Body of pancreas (tissue), 4 donors: ENCODE measurements around the gene GRIK4. TPM values are rescaled to one million over a fixed set of nuclear protein-coding genes. Genes with fewer than 3 reads are reported as not detected.

Experiments used
- ATAC-seq: fragments of 150-250 bp; one replicate; pipeline ENCODE4 v1.9.1; 2016
- DNase-seq, 4 donors: peaks; one replicate each; pipeline ENCODE4 v3.0.0-alpha.2; 2019
- H3K27ac ChIP-seq, 4 donors: fragments of 200-600 bp; sonication (generic); 1 replicate in 3 of 4; 2 replicates in 1 of 4; pipeline versions ENCODE4 v1.5.1 to v1.6.1; 2016 to 2019; ENCODE audit warnings: mild to moderate bottlenecking in 1 of 4, mixed read lengths in 1 of 4, moderate library complexity in 1 of 4
- H3K27me3 ChIP-seq, 2 donors: fragments of 200-600 bp; sonication (generic); one replicate each; pipeline ENCODE4 v1.6.0; 2016; ENCODE audit warnings: mild to moderate bottlenecking in 1 of 2
- H3K36me3 ChIP-seq, 2 donors: fragments of 200-600 bp; sonication (generic); replicated peaks in 1 of 2; 2 replicates each; pipeline ENCODE4 v1.5.1; 2016; ENCODE audit warnings: low read depth in 2 of 2; ENCODE audit not compliant: insufficient read depth in 1 of 2
- H3K4me1 ChIP-seq: fragments of 200-600 bp; sonication (generic); one replicate; pipeline ENCODE4 v1.6.0; 2016
- H3K4me3 ChIP-seq, 2 donors: fragments of 200-600 bp; sonication (generic); 1 replicate in 1 of 2; 2 replicates in 1 of 2; pipeline ENCODE4 v1.5.1; 2016 to 2019
- H3K9me3 ChIP-seq, 3 donors: fragments of 200-600 bp; sonication (generic); 1 replicate in 2 of 3; 2 replicates in 1 of 3; pipeline ENCODE4 v1.5.1; 2016
- POLR2A ChIP-seq, 3 donors: fragments of 450-650 bp; IDR thresholded peaks; one replicate each; pipeline ENCODE4 v1.6.1; 2016; ENCODE audit warnings: antibody characterized with exemption in 3 of 3, mild to moderate bottlenecking in 2 of 3
- WGBS, 2 donors: methylation state at CpG; one replicate each; pipeline ENCODE4 v1.1.5; 2017; 5-methylcytosine and 5-hydroxymethylcytosine counted together
- intact Hi-C: fragments of 100-400 bp; cut with DNase I; formaldehyde crosslinking; loops from one replicate; pipeline ENCODE4 v1.15.1; 2023
- total RNA-seq, 2 donors: library from RNA; depleted of rRNA; stranded (reverse); fragments of >200 nt; gene quantifications; one replicate each; pipeline ENCODE4 v1.1.0, GENCODE V29; 2016
- TF ChIP-seq, protein P1 (sequence below), 7 experiments: fragments of 450-650 bp in 4 of 7; fragments of 200-600 bp in 3 of 7; sonication (generic) in 3 of 7; IDR thresholded peaks; one replicate each; pipeline ENCODE4 v1.5.1; 2016 to 2019; ENCODE audit warnings: antibody characterized with exemption in 7 of 7

The GRIK4 gene
- total RNA-seq, 2 donors from 2014 or later = not detected

DNA sequence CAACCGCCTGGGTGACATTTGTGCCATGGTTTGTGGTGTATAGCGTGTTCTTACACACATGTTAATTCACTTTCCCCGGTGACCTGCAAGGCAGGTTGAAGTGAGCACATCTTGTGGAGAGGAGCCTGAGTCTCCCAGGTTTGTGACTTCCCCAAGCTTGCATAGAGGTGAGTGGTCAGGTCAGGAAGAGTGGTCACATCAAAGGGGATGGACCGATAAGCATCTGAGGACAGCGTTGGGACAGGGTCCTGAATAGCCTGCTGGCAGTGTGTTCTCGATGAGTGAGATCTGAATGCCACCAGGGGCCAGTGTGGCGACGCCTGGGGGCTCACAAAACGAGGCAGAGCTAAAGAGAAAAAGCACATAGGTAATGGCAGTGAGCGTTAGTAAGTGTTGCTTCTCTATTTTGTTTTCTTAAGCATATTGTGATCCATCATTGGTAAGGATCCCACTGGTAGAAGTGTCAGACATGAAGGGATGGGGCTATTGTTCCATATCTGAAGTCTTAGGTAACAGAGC, 154.6 kb downstream of the GRIK4 start:
- ATAC-seq = no peak
- DNase-seq = no peak
- intact Hi-C loops = loop anchor here (10.0 kb wide), 1 partner anchor 59 kb away; no protein-coding TSS in a partner anchor

DNA sequence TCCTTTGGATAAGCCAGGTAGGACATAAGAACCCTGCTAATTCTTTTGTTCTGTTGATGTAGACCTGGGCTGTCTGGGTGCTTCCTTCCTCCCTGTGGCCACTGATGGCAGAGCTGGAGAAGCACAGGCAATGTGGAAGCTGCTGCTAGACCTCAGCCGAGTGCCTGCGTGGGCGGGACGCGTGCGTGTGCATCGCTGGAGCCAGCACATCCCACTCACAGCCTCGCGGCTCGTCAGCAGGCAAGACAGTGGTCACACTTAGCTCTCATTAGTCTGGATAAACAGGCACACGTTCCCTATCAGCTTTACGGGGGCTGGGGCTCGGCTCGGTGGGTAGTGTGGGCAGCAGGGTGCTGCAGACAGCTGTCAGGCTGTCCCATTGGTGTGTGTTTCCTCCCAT, 155.7 kb downstream of the GRIK4 start:
- WGBS, 2 donors = 49% methylated on average over 14 of the region's 14 CpGs; no CpG with 5 or more reads in 1 of the 2 donors
- no peaks in the 10 kb centered on the region for H3K9me3 ChIP-seq
- H3K27me3 ChIP-seq = peaks cover 0 to 4% of the 10 kb centered on the region in 2 donors
- no peaks in the 10 kb centered on the region for H3K4me1 ChIP-seq
- no peaks in the 10 kb centered on the region for H3K36me3 ChIP-seq
- DNase-seq (peak in 1 of 4 donors; percentile 12), ATAC-seq (no peak)
- intact Hi-C loops = loop anchor here (10.0 kb wide), 1 partner anchor 58 kb away; no protein-coding TSS in a partner anchor
- H3K4me3 ChIP-seq = no peak overlapping the region
- no peak overlapping the region for H3K27ac ChIP-seq
- TF ChIP-seq, protein P1, sequence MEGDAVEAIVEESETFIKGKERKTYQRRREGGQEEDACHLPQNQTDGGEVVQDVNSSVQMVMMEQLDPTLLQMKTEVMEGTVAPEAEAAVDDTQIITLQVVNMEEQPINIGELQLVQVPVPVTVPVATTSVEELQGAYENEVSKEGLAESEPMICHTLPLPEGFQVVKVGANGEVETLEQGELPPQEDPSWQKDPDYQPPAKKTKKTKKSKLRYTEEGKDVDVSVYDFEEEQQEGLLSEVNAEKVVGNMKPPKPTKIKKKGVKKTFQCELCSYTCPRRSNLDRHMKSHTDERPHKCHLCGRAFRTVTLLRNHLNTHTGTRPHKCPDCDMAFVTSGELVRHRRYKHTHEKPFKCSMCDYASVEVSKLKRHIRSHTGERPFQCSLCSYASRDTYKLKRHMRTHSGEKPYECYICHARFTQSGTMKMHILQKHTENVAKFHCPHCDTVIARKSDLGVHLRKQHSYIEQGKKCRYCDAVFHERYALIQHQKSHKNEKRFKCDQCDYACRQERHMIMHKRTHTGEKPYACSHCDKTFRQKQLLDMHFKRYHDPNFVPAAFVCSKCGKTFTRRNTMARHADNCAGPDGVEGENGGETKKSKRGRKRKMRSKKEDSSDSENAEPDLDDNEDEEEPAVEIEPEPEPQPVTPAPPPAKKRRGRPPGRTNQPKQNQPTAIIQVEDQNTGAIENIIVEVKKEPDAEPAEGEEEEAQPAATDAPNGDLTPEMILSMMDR (IDR thresholded peaks at IDR 0.05) = no peak
- no peak for TF ChIP-seq POLR2A (IDR thresholded peaks at IDR 0.05)

More for the DNA sequence above, 154.6 kb downstream of the GRIK4 start:
- H3K36me3 ChIP-seq = no peaks in the 10 kb centered on the region
- TF ChIP-seq POLR2A (IDR thresholded peaks at IDR 0.05) = no peak
- TF ChIP-seq, protein P1 (IDR thresholded peaks at IDR 0.05) = no peak
- no peaks in the 10 kb centered on the region for H3K4me1 ChIP-seq
- H3K9me3 ChIP-seq = no peaks in the 10 kb centered on the region
- 51 to 57% methylated on average over 10 of the region's 10 CpGs for WGBS, 2 donors
- peaks cover 0 to 4% of the 10 kb centered on the region in 2 donors for H3K27me3 ChIP-seq
- no peak overlapping the region for H3K27ac ChIP-seq
- no peak overlapping the region for H3K4me3 ChIP-seq

- ATAC-seq = no peak
- Histone ChIP-seq H3K36me3 (no peaks in the 10 kb centered on the region), H3K27ac (no peak overlapping the region), H3K4me3 (no peak overlapping the region), H3K9me3 (no peaks in the 10 kb centered on the region), H3K27me3 (peaks cover 0 to 4% of the 10 kb centered on the region in 2 donors), H3K4me1 (no peaks in the 10 kb centered on the region)
- WGBS, 2 donors = 57 to 78% methylated on average over 1 of the region's 1 CpG
- intact Hi-C loops = loop anchor here (10.0 kb wide), 1 partner anchor 57 kb away; no protein-coding TSS in a partner anchor
- DNase-seq = no peak
- TF ChIP-seq, protein P1 (IDR thresholded peaks at IDR 0.05) = no peak
- no peak for TF ChIP-seq POLR2A (IDR thresholded peaks at IDR 0.05)
These were observed 156.4 kb downstream of the GRIK4 start for GRCh38 chr11:120667934-120668333.

DNA sequence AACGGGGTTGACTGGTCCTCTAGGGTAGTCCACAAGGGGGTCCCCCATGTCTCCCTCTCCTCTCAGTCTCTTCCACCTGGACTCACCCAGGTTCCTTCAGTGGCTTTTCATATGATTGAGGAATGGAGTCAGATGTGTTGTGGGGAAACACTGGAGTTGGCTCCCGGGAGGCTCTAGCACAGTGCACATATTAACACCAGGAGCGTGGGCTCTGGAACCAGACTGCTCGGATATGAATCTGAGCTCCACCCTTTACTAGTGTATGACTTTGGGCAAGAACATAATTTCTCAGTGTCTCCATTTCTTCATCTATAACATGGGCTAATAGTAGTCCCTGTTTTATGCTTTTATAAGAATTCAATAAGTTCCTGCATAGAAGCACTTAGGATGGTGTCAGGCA, 157.0 kb downstream of the GRIK4 start:
- no peaks in the 10 kb centered on the region for H3K9me3 ChIP-seq
- 59 to 60% methylated on average over 4 of the region's 4 CpGs for WGBS, 2 donors
- H3K36me3 ChIP-seq = no peaks in the 10 kb centered on the region
- peaks cover 0 to 4% of the 10 kb centered on the region in 2 donors for H3K27me3 ChIP-seq
- no peak for TF ChIP-seq POLR2A (IDR thresholded peaks at IDR 0.05)
- TF ChIP-seq, protein P1 (IDR thresholded peaks at IDR 0.05) = no peak
- intact Hi-C loops = loop anchor here (10.0 kb wide), 1 partner anchor 56 kb away; no protein-coding TSS in a partner anchor
- DNase-seq (no peak), ATAC-seq (no peak)
- no peaks in the 10 kb centered on the region for H3K4me1 ChIP-seq
- no peak overlapping the region for H3K27ac ChIP-seq
- no peak overlapping the region for H3K4me3 ChIP-seq

DNA sequence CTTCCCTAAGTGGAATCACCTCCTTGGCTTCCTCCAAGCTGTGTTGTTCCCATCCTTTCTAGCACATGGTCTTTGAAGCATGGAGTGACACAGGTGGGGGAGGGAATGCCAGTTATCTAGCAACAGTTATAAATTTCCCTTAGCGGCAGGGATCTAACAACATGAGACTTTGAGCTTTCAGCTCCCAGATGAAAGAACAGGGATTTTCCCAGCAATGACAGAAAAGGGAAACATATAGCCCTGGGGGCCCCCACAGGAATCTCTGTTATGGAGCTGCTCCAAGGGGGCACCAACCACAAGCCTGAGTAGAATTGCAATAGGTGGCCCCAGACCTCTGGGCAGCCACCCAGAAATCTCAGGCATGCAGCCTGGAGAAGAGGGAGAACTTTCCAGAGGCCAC, 163.0 kb downstream of the GRIK4 start:
- H3K27me3 ChIP-seq = no peaks in the 10 kb centered on the region
- H3K36me3 ChIP-seq = no peaks in the 10 kb centered on the region
- no peak for TF ChIP-seq POLR2A (IDR thresholded peaks at IDR 0.05)
- TF ChIP-seq, protein P1 (IDR thresholded peaks at IDR 0.05) = no peak
- H3K27ac ChIP-seq = no peak overlapping the region
- peak; percentile 42 for ATAC-seq
- peak in 2 of 4 donors; percentile 5 to 15 for DNase-seq
- WGBS, 2 donors = 11 to 45% methylated on average over 1 of the region's 1 CpG
- intact Hi-C loops = no loop called here
- no peaks in the 10 kb centered on the region for H3K9me3 ChIP-seq
- no peak overlapping the region for H3K4me3 ChIP-seq
- peaks cover 13% of the 10 kb centered on the region for H3K4me1 ChIP-seq
